GM18502 (cell line): ENCODE results near the gene G2E3.
"Not testable (repeated sequence)": the region's sequence is repeated elsewhere in the genome, so short reads cannot be mapped to it uniquely, and the experiment has no call there.

Experiments
- ATAC-seq: cut with Tn5 transposase; IDR thresholded peaks from one replicate; pipeline ENCODE4 v1.9.1; 2021; ENCODE audit warnings: mild to moderate bottlenecking; ENCODE audit not compliant: unreplicated experiment, poor library complexity

Gene G2E3

GRCh38 chr14:30641207-30641606 is 82.2 kb downstream of the G2E3 start:
- ATAC-seq: no peak

DNA sequence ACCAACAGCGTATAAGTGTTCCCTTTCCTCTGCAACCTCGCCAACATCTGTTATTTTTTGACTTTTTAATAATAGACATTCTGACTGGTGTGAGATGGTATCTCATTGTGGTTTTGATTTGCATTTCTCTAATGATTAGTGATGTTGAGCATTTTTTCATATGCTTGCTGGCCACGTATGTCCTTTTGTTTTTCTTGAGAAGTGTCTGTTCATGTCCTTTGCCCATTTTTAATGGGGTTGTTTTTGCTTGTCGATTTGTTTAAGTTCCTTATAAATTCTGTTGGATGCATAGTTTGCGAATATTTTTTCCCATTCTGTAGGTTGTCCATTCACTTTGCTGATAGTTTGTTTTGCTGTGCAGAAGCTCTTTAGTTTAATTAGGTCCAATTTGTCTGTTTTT is 85.5 kb downstream of the G2E3 start:
- ATAC-seq: not testable (repeated sequence)

DNA sequence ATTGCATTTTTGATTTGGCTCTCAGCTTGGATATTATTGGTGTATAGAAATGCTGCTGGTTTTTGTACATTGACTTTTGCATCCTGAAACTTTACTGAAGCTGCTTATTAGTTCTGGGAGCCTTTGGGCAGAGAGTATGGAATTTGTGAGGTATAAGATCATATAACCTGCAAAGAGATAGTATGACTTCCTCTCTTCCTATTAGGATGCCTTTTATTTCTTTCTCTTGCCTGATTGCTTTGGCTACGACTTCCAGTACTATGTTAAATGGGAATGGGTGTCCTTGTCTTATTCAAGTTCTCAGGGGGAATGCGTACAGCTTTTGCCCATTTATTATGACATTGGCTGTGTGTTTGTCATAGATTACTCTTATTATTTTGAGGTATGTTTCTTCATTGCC is 86.6 kb downstream of the G2E3 start:
- ATAC-seq: no peak

DNA sequence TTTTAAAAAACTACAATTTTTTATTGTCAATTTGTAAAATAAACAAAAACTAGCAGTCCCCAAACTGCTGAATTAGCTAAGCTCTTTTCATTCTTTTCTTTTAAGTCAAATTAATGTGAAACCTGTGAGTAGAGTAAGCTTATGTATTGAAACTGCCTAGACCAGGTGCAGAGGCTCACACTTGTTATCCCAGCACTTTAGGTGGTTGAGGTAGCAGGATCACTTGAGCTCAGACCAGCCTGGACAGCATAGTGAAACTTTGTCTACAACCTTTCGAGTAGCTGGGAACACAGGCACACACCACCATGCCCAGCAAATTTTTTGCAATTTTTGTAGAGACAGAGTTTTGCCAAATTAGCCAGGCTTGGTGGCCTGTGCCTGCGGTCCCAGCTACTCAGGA is 89.5 kb downstream of the G2E3 start:
- ATAC-seq: no peak

DNA sequence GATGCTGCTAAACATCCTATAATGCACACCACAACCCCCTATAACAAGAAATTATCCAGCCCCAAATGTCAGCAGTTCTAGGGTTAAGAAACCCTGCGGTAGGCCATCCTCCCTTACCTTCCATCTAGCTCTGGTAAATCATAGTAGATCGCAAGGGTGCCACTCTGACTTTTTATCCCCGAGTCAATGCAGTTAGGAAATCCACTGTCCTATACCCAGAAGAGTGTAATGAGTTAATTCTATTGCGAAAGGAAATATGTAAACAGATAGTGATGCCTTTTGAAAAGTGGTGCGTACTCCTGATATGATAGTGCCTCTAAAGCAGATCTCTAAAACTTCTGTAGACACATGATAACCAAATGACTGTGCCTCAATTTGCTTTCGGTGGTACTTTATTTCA is 93.0 kb downstream of the G2E3 start:
- ATAC-seq: no peak

DNA sequence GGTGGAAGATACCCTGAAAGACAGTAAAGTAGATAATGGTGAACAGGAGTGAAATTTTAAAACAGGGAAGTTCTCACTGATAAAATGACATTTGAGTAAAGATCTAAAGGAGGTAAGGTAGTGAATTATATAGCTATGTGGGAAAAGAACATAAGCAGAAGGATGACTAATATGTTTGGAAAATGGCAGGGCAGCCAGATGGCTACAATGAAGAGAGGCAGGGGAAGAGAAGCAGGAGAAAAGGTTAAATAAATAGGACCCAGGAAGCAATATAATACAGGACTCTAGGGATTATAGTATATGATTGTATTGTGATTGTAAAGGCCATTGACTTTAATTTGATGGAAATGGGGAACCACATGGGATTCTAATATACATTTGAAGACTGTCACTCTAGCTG is 96.2 kb downstream of the G2E3 start:
- no peak for ATAC-seq

- no peak for ATAC-seq
These were observed 96.7 kb downstream of the G2E3 start for GRCh38 chr14:30655658-30656057.

GRCh38 chr14:30656190-30656632 is 97.3 kb downstream of the G2E3 start:
- ATAC-seq: no peak

DNA sequence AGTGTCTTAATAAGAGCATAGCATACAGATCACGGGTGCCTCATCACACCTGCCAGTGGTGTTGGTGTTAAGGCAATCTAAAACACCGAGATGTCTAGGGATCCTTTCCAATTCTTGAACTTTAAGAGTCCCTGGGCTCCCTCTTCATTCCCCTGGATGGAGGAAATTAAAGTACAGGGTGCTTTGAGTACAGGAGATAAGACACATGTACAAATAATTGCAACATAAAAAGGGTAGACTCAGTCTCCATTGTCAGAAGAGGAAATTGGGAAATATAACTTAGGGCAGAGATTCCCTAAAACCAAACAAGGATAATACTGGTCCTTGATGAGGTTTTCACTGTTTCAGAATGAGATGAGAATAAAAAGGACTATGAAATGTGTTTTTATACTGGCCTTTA is 98.1 kb downstream of the G2E3 start:
- no peak for ATAC-seq

DNA sequence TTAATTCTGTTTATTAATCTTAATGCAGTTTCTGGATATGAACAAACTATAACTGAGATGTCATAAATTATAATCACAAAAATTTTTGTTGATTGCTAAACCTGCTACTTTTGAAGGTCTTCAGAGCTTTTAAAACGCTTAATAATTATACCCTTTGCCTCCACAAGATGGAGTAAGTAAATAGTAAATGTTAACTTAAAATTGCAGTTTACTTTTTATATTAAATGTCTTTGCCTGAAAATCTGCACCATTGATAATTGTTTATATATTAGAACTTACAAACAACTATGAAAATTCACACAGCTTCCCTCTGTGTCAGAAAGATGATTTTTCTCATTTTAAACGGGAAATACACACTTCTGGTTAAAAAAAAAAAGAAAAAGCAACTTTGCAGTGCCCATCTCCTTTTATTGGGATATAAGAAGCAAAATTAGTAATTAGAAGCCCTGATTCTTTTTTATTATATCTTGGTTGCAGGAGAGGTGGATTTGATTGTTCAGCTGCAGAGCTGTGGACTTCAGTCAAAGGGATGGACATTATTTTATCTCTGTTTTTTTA is 98.7 kb downstream of the G2E3 start:
- ATAC-seq: no peak

DNA sequence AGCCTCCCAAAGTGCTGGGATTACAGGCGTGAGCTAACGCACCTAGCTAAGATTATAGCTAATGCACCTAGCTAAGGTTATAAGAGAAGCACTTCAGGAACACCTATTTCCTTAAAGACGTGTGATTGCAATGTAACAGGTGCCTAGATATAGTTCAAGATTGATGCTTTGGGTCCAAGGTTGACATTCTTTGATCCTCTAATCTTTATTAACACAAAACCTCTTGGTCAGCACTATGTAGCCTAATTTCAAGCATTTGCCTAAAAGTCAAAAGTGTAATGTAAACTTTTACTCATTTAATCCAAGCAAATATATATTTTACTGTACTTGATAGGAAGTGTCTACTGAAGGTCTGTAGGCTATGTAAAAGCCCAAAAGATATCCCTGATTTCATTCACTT is 99.7 kb downstream of the G2E3 start:
- ATAC-seq: no peak

GRCh38 chr14:30669594-30669993 is 110.6 kb downstream of the G2E3 start:
- no peak for ATAC-seq
